ENCODE data around the gene FAM131A.

- TF ChIP-seq ZNF565 (CRISPR knock-in tag; conservative IDR thresholded peaks at IDR 0.05; ENCODE audit: low read depth) (no peak), GLIS3 (CRISPR knock-in tag; IDR thresholded peaks at IDR 0.05) (no peak), OSR1 (CRISPR knock-in tag; IDR thresholded peaks at IDR 0.05) (no peak), TOX (CRISPR knock-in tag; IDR thresholded peaks at IDR 0.05; ENCODE audit: borderline replicate concordance) (no peak), SNAI2 (CRISPR knock-in tag; IDR thresholded peaks at IDR 0.05) (no peak), BACH2 (CRISPR knock-in tag; IDR thresholded peaks at IDR 0.05; ENCODE audit: borderline replicate concordance) (no peak)
- TF ChIP-seq, protein P1, sequence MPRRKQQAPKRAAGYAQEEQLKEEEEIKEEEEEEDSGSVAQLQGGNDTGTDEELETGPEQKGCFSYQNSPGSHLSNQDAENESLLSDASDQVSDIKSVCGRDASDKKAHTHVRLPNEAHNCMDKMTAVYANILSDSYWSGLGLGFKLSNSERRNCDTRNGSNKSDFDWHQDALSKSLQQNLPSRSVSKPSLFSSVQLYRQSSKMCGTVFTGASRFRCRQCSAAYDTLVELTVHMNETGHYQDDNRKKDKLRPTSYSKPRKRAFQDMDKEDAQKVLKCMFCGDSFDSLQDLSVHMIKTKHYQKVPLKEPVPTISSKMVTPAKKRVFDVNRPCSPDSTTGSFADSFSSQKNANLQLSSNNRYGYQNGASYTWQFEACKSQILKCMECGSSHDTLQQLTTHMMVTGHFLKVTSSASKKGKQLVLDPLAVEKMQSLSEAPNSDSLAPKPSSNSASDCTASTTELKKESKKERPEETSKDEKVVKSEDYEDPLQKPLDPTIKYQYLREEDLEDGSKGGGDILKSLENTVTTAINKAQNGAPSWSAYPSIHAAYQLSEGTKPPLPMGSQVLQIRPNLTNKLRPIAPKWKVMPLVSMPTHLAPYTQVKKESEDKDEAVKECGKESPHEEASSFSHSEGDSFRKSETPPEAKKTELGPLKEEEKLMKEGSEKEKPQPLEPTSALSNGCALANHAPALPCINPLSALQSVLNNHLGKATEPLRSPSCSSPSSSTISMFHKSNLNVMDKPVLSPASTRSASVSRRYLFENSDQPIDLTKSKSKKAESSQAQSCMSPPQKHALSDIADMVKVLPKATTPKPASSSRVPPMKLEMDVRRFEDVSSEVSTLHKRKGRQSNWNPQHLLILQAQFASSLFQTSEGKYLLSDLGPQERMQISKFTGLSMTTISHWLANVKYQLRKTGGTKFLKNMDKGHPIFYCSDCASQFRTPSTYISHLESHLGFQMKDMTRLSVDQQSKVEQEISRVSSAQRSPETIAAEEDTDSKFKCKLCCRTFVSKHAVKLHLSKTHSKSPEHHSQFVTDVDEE (CRISPR knock-in tag; IDR thresholded peaks at IDR 0.05): no peak
- TF ChIP-seq, protein P2, sequence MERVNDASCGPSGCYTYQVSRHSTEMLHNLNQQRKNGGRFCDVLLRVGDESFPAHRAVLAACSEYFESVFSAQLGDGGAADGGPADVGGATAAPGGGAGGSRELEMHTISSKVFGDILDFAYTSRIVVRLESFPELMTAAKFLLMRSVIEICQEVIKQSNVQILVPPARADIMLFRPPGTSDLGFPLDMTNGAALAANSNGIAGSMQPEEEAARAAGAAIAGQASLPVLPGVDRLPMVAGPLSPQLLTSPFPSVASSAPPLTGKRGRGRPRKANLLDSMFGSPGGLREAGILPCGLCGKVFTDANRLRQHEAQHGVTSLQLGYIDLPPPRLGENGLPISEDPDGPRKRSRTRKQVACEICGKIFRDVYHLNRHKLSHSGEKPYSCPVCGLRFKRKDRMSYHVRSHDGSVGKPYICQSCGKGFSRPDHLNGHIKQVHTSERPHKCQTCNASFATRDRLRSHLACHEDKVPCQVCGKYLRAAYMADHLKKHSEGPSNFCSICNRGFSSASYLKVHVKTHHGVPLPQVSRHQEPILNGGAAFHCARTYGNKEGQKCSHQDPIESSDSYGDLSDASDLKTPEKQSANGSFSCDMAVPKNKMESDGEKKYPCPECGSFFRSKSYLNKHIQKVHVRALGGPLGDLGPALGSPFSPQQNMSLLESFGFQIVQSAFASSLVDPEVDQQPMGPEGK (CRISPR knock-in tag; IDR thresholded peaks at IDR 0.05; ENCODE audit: borderline replicate concordance): no peak
Observed at GRCh38 chr3:184335291-184335660, 2.1 kb upstream of the FAM131A start.

All from SK-N-SH treated with all-trans-retinoic acid at 6 μM for 48 hours (cell line).